Panc1 (cell line): ENCODE results near the gene FCHSD2.

ENCODE experiments used
- POLR2AphosphoS5 ChIP-seq: IDR thresholded peaks from 2 replicates; pipeline ENCODE4 v1.6.1; 2012; ENCODE audit warnings: mild to moderate bottlenecking, low read depth, low read length, moderate library complexity
- TF ChIP-seq, protein P1 (sequence below): fragments of 450-650 bp; IDR thresholded peaks from 2 replicates; pipeline ENCODE4 v1.5.1; 2017; ENCODE audit warnings: mild to moderate bottlenecking
- TF ChIP-seq, protein P2 (sequence below), 2 experiments: IDR thresholded peaks; 2 replicates each; pipeline ENCODE4 v1.6.1; 2011 to 2012; ENCODE audit warnings: low read depth in 2 of 2, control low read depth in 1 of 2, low read length in 1 of 2, mild to moderate bottlenecking in 1 of 2, moderate library complexity in 1 of 2; ENCODE audit not compliant: insufficient read depth in 1 of 2

DNA sequence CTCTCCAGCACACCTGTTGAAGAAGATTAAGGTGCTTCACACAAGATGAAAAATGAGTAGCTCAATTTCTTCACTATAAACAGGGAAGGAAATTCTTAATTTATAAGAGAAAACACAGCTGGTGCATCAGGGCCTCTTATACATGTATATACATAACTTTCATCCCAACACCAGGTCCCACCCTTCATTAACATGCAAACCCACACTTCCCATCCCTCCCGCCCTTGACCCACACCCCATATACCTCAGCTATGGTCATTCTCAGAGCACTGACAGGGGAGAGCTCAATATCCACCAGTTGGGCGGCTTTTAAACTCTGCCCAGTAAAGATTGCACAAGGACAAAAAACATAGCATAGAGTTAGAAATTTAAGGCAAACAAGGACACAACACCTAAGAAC lies 242.1 kb downstream of the FCHSD2 start:
- TF ChIP-seq, protein P1, sequence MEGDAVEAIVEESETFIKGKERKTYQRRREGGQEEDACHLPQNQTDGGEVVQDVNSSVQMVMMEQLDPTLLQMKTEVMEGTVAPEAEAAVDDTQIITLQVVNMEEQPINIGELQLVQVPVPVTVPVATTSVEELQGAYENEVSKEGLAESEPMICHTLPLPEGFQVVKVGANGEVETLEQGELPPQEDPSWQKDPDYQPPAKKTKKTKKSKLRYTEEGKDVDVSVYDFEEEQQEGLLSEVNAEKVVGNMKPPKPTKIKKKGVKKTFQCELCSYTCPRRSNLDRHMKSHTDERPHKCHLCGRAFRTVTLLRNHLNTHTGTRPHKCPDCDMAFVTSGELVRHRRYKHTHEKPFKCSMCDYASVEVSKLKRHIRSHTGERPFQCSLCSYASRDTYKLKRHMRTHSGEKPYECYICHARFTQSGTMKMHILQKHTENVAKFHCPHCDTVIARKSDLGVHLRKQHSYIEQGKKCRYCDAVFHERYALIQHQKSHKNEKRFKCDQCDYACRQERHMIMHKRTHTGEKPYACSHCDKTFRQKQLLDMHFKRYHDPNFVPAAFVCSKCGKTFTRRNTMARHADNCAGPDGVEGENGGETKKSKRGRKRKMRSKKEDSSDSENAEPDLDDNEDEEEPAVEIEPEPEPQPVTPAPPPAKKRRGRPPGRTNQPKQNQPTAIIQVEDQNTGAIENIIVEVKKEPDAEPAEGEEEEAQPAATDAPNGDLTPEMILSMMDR = no peak
- TF ChIP-seq POLR2AphosphoS5 = no peak
- TF ChIP-seq, protein P2, sequence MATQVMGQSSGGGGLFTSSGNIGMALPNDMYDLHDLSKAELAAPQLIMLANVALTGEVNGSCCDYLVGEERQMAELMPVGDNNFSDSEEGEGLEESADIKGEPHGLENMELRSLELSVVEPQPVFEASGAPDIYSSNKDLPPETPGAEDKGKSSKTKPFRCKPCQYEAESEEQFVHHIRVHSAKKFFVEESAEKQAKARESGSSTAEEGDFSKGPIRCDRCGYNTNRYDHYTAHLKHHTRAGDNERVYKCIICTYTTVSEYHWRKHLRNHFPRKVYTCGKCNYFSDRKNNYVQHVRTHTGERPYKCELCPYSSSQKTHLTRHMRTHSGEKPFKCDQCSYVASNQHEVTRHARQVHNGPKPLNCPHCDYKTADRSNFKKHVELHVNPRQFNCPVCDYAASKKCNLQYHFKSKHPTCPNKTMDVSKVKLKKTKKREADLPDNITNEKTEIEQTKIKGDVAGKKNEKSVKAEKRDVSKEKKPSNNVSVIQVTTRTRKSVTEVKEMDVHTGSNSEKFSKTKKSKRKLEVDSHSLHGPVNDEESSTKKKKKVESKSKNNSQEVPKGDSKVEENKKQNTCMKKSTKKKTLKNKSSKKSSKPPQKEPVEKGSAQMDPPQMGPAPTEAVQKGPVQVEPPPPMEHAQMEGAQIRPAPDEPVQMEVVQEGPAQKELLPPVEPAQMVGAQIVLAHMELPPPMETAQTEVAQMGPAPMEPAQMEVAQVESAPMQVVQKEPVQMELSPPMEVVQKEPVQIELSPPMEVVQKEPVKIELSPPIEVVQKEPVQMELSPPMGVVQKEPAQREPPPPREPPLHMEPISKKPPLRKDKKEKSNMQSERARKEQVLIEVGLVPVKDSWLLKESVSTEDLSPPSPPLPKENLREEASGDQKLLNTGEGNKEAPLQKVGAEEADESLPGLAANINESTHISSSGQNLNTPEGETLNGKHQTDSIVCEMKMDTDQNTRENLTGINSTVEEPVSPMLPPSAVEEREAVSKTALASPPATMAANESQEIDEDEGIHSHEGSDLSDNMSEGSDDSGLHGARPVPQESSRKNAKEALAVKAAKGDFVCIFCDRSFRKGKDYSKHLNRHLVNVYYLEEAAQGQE (IDR thresholded peaks at IDR 0.05; ENCODE audit: insufficient read depth in 1 of 2, low read depth in 2 of 2, low read length in 1 of 2) = no peak
